ENCODE data around the gene PCNX1. TPM values are rescaled to one million over a fixed set of nuclear protein-coding genes. Genes with fewer than 3 reads are reported as not detected.
A peak's percentile ranks its signal among the peaks of the same experiment; 100 is the strongest.

Gene PCNX1
- total RNA-seq, 1 donor, result 51.0 TPM

GRCh38 chr14:70897464-70897863, 9.8 kb upstream of the PCNX1 start:
- H2AFZ ChIP-seq (ENCODE audit: low read length), result peak overlapping the region; percentile 52
- H4K20me1 ChIP-seq (ENCODE audit: insufficient read depth, low read length), result no peaks in the 10 kb centered on the region
- DNase-seq (ENCODE audit: insufficient read length, low spot score, missing footprints), result no peak
- H3K4me2 ChIP-seq (ENCODE audit: insufficient read depth, low read length), result peak overlapping the region; percentile 40
- no peaks in the 10 kb centered on the region for H3K36me3 ChIP-seq (ENCODE audit: insufficient read depth, low read length)
- no peaks in the 10 kb centered on the region for H3K79me2 ChIP-seq (ENCODE audit: insufficient read depth, low read length)
- peaks cover 31% of the 10 kb centered on the region for H3K4me1 ChIP-seq (ENCODE audit: insufficient read depth, low read length)
- H3K27ac ChIP-seq (ENCODE audit: low read depth, low read length), result peak overlapping the region; percentile 55
- H3K9me3 ChIP-seq (ENCODE audit: low read depth, low read length), result no peaks in the 10 kb centered on the region
- TF ChIP-seq CTCF (IDR thresholded peaks at IDR 0.05; ENCODE audit: extremely low read depth, low read depth, low read length), result no peak
- no peak overlapping the region for H3K4me3 ChIP-seq (ENCODE audit: insufficient read depth, low read length)
- no peaks in the 10 kb centered on the region for H3K27me3 ChIP-seq (ENCODE audit: insufficient read depth, low read length)

GRCh38 chr14:70898111-70898745, 9.0 kb upstream of the PCNX1 start:
- Histone ChIP-seq H3K4me1 (ENCODE audit: insufficient read depth, low read length) (peaks cover 31% of the 10 kb centered on the region), H3K4me2 (ENCODE audit: insufficient read depth, low read length) (peak overlapping the region; percentile 40), H3K36me3 (ENCODE audit: insufficient read depth, low read length) (no peaks in the 10 kb centered on the region), H3K27me3 (ENCODE audit: insufficient read depth, low read length) (no peaks in the 10 kb centered on the region), H4K20me1 (ENCODE audit: insufficient read depth, low read length) (no peaks in the 10 kb centered on the region), H3K4me3 (ENCODE audit: insufficient read depth, low read length) (no peak overlapping the region), H3K27ac (ENCODE audit: low read depth, low read length) (peak overlapping the region; percentile 55), H3K9me3 (ENCODE audit: low read depth, low read length) (no peaks in the 10 kb centered on the region), H3K79me2 (ENCODE audit: insufficient read depth, low read length) (no peaks in the 10 kb centered on the region), H2AFZ (ENCODE audit: low read length) (no peak overlapping the region)
- TF ChIP-seq CTCF (IDR thresholded peaks at IDR 0.05; ENCODE audit: extremely low read depth, low read depth, low read length), result no peak
- no peak for DNase-seq (ENCODE audit: insufficient read length, low spot score, missing footprints)

GRCh38 chr14:70901269-70901668, 6.0 kb upstream of the PCNX1 start:
- Histone ChIP-seq H3K4me3 (ENCODE audit: insufficient read depth, low read length) (no peak overlapping the region), H3K36me3 (ENCODE audit: insufficient read depth, low read length) (no peaks in the 10 kb centered on the region), H4K20me1 (ENCODE audit: insufficient read depth, low read length) (no peaks in the 10 kb centered on the region), H3K27ac (ENCODE audit: low read depth, low read length) (peak overlapping the region; percentile 84), H3K79me2 (ENCODE audit: insufficient read depth, low read length) (no peaks in the 10 kb centered on the region), H2AFZ (ENCODE audit: low read length) (peak overlapping the region; percentile 75), H3K4me1 (ENCODE audit: insufficient read depth, low read length) (peaks cover 40% of the 10 kb centered on the region), H3K9me3 (ENCODE audit: low read depth, low read length) (no peaks in the 10 kb centered on the region), H3K4me2 (ENCODE audit: insufficient read depth, low read length) (peak overlapping the region; percentile 62), H3K27me3 (ENCODE audit: insufficient read depth, low read length) (no peaks in the 10 kb centered on the region)
- no peak for TF ChIP-seq CTCF (IDR thresholded peaks at IDR 0.05; ENCODE audit: extremely low read depth, low read depth, low read length)
- no peak for DNase-seq (ENCODE audit: insufficient read length, low spot score, missing footprints)

GRCh38 chr14:70902184-70902583, 5.1 kb upstream of the PCNX1 start:
- H2AFZ ChIP-seq (ENCODE audit: low read length), result no peak overlapping the region
- no peaks in the 10 kb centered on the region for H3K9me3 ChIP-seq (ENCODE audit: low read depth, low read length)
- H3K27me3 ChIP-seq (ENCODE audit: insufficient read depth, low read length), result no peaks in the 10 kb centered on the region
- H3K79me2 ChIP-seq (ENCODE audit: insufficient read depth, low read length), result peaks cover 3% of the 10 kb centered on the region
- no peak for TF ChIP-seq CTCF (IDR thresholded peaks at IDR 0.05; ENCODE audit: extremely low read depth, low read depth, low read length)
- peaks cover 42% of the 10 kb centered on the region for H3K4me1 ChIP-seq (ENCODE audit: insufficient read depth, low read length)
- no peak overlapping the region for H3K4me3 ChIP-seq (ENCODE audit: insufficient read depth, low read length)
- H3K27ac ChIP-seq (ENCODE audit: low read depth, low read length), result peak overlapping the region; percentile 84
- no peak for DNase-seq (ENCODE audit: insufficient read length, low spot score, missing footprints)
- no peak overlapping the region for H3K4me2 ChIP-seq (ENCODE audit: insufficient read depth, low read length)
- H4K20me1 ChIP-seq (ENCODE audit: insufficient read depth, low read length), result no peaks in the 10 kb centered on the region
- H3K36me3 ChIP-seq (ENCODE audit: insufficient read depth, low read length), result no peaks in the 10 kb centered on the region
